Neural cell (in vitro differentiated cells): ENCODE results near the gene TRMT44.

ENCODE experiments used
- CTCF ChIP-seq: fragments of 450-650 bp; IDR thresholded peaks from 2 replicates; pipeline ENCODE4 v1.5.1; 2014; ENCODE audit warnings: antibody characterized with exemption, mild to moderate bottlenecking, moderate library complexity; ENCODE audit not compliant: poor library complexity, severe bottlenecking
- EZH2 ChIP-seq: fragments of 200-600, 300-800 bp; shearing (Covaris generic), sonication (generic); IDR thresholded peaks from 2 replicates; pipeline ENCODE4 v1.6.1; 2014; ENCODE audit warnings: antibody characterized with exemption, low read length, borderline replicate concordance, mild to moderate bottlenecking; ENCODE audit not compliant: insufficient read depth, poor library complexity, severe bottlenecking
- MXI1 ChIP-seq: fragments of 450-650 bp; conservative IDR thresholded peaks from 2 replicates; pipeline ENCODE4 v1.6.1; 2014; ENCODE audit warnings: antibody characterized with exemption, mild to moderate bottlenecking; ENCODE audit not compliant: poor library complexity, severe bottlenecking
- POLR2AphosphoS5 ChIP-seq: IDR thresholded peaks from 2 replicates; pipeline ENCODE4 v1.6.1; 2012
- RAD21 ChIP-seq: fragments of 450-650 bp; conservative IDR thresholded peaks from 2 replicates; pipeline ENCODE4 v1.6.1; 2014; ENCODE audit warnings: antibody characterized with exemption, mild to moderate bottlenecking, moderate library complexity
- REST ChIP-seq: IDR thresholded peaks from 2 replicates; pipeline ENCODE4 v1.6.1; 2012; ENCODE audit warnings: borderline replicate concordance
- SMC3 ChIP-seq: fragments of 450-650 bp; conservative IDR thresholded peaks from 2 replicates; pipeline ENCODE4 v1.6.1; 2014; ENCODE audit warnings: antibody characterized with exemption, mild to moderate bottlenecking, moderate library complexity; ENCODE audit not compliant: poor library complexity

- no peak for TF ChIP-seq RAD21
- no peak for TF ChIP-seq CTCF
- no peak for TF ChIP-seq POLR2AphosphoS5
- no peak for TF ChIP-seq EZH2
- no peak for TF ChIP-seq SMC3
- no peak for TF ChIP-seq REST
- no peak for TF ChIP-seq MXI1
Measured at GRCh38 chr4:8494218-8494617, 53.6 kb downstream of the TRMT44 start.
